Measurements from ENCODE around the gene ACLY. TPM values are rescaled to one million over a fixed set of nuclear protein-coding genes. Genes with fewer than 3 reads are reported as not detected.

The ACLY gene
- total and polyA plus RNA-seq, 2 donors (not counting 1 experiment from before 2014, with no cell fraction given) = 40.2 to 91.5 TPM

GRCh38 chr17:41939693-41940090 is 20.9 kb upstream of the ACLY start:
- Histone ChIP-seq H3K9ac (ENCODE audit: low read length) (no peak overlapping the region), H4K20me1 (ENCODE audit: control insufficient read depth, insufficient read depth, low read length, poor library complexity, severe bottlenecking) (no peaks in the 10 kb centered on the region), H3K36me3 (replicated peaks in 1 of 2; ENCODE audit: control extremely low read depth in 1 of 2, control insufficient read depth in 1 of 2, extremely low read depth in 1 of 2, insufficient read depth in 2 of 2, low read length in 1 of 2) (no peaks in the 10 kb centered on the region), H3K4me1 (ENCODE audit: control insufficient read depth in 2 of 2, insufficient read depth in 2 of 2, low read length in 2 of 2) (no peaks in the 10 kb centered on the region), H3K9me3 (ENCODE audit: control extremely low read depth in 1 of 3, control insufficient read depth in 2 of 3, insufficient read depth in 1 of 3, low read length in 2 of 3) (no peaks in the 10 kb centered on the region), H3K4me3 (ENCODE audit: control extremely low read depth in 1 of 5, extremely low read depth in 1 of 5, insufficient read depth in 1 of 5, low read depth in 2 of 5, low read length in 4 of 5) (no peak overlapping the region), H3K79me2 (ENCODE audit: control insufficient read depth, insufficient read depth, low read length) (no peaks in the 10 kb centered on the region), H3K27ac (ENCODE audit: low read length in 2 of 2) (no peak overlapping the region), H3K4me2 (replicated peaks; ENCODE audit: low read depth, low read length, poor library complexity, severe bottlenecking) (no peak overlapping the region), H2AFZ (ENCODE audit: insufficient read depth, low read depth, low read length, poor library complexity, severe bottlenecking) (no peak overlapping the region), H3K27me3 (replicated peaks in 1 of 4; ENCODE audit: control extremely low read depth in 1 of 4, control insufficient read depth in 3 of 4, insufficient read depth in 4 of 4, low read length in 3 of 4) (no peaks in the 10 kb centered on the region)
- Mint-ChIP-seq H3K4me3 (no peak overlapping the region), H3K27me3 (peaks cover 3% of the 10 kb centered on the region), H3K27ac (no peak overlapping the region), H3K9me3 (ENCODE audit: insufficient read depth) (no peaks in the 10 kb centered on the region), H3K4me1 (no peaks in the 10 kb centered on the region)
- intact Hi-C loops (cut with micrococcal nuclease) = no loop called here
- ATAC-seq (ENCODE audit: low read depth) (no peak), DNase-seq (no peak)
- WGBS (ENCODE audit: insufficient coverage) = 98% methylated on average over 6 of the region's 6 CpGs
- ChIA-PET CTCF (interaction anchor here (0.5 to 1.2 kb wide), 2 partner anchors 23 to 215 kb away, joined by 5 to 6 read pairs; no protein-coding TSS in a partner anchor), POLR2A (no interaction called here)
- no peak for TF ChIP-seq CTCF (IDR thresholded peaks at IDR 0.05)
- TF ChIP-seq EZH2 (IDR thresholded peaks at IDR 0.05; ENCODE audit: borderline replicate concordance, insufficient read depth, low read depth, low read length, poor library complexity, severe bottlenecking) = no peak

- Histone ChIP-seq H2AFZ (ENCODE audit: insufficient read depth, low read depth, low read length, poor library complexity, severe bottlenecking) (no peak overlapping the region), H3K27ac (ENCODE audit: low read length in 2 of 2) (no peak overlapping the region), H4K20me1 (ENCODE audit: control insufficient read depth, insufficient read depth, low read length, poor library complexity, severe bottlenecking) (no peaks in the 10 kb centered on the region), H3K4me3 (ENCODE audit: control extremely low read depth in 1 of 5, extremely low read depth in 1 of 5, insufficient read depth in 1 of 5, low read depth in 2 of 5, low read length in 4 of 5) (no peak overlapping the region), H3K27me3 (replicated peaks in 1 of 4; ENCODE audit: control extremely low read depth in 1 of 4, control insufficient read depth in 3 of 4, insufficient read depth in 4 of 4, low read length in 3 of 4) (no peaks in the 10 kb centered on the region), H3K9ac (ENCODE audit: low read length) (no peak overlapping the region), H3K9me3 (ENCODE audit: control extremely low read depth in 1 of 3, control insufficient read depth in 2 of 3, insufficient read depth in 1 of 3, low read length in 2 of 3) (no peaks in the 10 kb centered on the region), H3K36me3 (replicated peaks in 1 of 2; ENCODE audit: control extremely low read depth in 1 of 2, control insufficient read depth in 1 of 2, extremely low read depth in 1 of 2, insufficient read depth in 2 of 2, low read length in 1 of 2) (no peaks in the 10 kb centered on the region), H3K4me1 (ENCODE audit: control insufficient read depth in 2 of 2, insufficient read depth in 2 of 2, low read length in 2 of 2) (no peaks in the 10 kb centered on the region), H3K79me2 (ENCODE audit: control insufficient read depth, insufficient read depth, low read length) (no peaks in the 10 kb centered on the region), H3K4me2 (replicated peaks; ENCODE audit: low read depth, low read length, poor library complexity, severe bottlenecking) (no peak overlapping the region)
- no peak for TF ChIP-seq CTCF (IDR thresholded peaks at IDR 0.05)
- no peak for TF ChIP-seq EZH2 (IDR thresholded peaks at IDR 0.05; ENCODE audit: borderline replicate concordance, insufficient read depth, low read depth, low read length, poor library complexity, severe bottlenecking)
- Mint-ChIP-seq H3K27me3 (peaks cover 3% of the 10 kb centered on the region), H3K9me3 (ENCODE audit: insufficient read depth) (no peaks in the 10 kb centered on the region), H3K4me3 (no peak overlapping the region), H3K27ac (no peak overlapping the region), H3K4me1 (no peaks in the 10 kb centered on the region)
- DNase-seq = no peak
- CTCF ChIA-PET = interaction anchor here (0.5 to 1.1 kb wide), 2 partner anchors 24 to 215 kb away, joined by 5 read pairs; no protein-coding TSS in a partner anchor
- 92% methylated on average over 4 of the region's 4 CpGs for WGBS (ENCODE audit: insufficient coverage)
- no peak for ATAC-seq (ENCODE audit: low read depth)
- POLR2A ChIA-PET = no interaction called here
- intact Hi-C loops (cut with micrococcal nuclease) = no loop called here
Measured at GRCh38 chr17:41939044-41939692, 20.4 kb upstream of the ACLY start.
